NCI-H1105 (cell line): Measurements from ENCODE around the gene DLGAP1.

Source experiments
- DNase-seq: peaks from one replicate; lab custom pipeline; 2025; lab: John Stamatoyannopoulos, UW

The DLGAP1 gene

GRCh38 chr18:4286256-4286655, 168.9 kb downstream of the DLGAP1 start:
- no peak for DNase-seq

- DNase-seq: no peak
Measured at GRCh38 chr18:4285525-4285924, 169.6 kb downstream of the DLGAP1 start.

- DNase-seq: no peak
Measured at GRCh38 chr18:4284528-4284927, 170.6 kb downstream of the DLGAP1 start.

GRCh38 chr18:4283746-4284291, 171.3 kb downstream of the DLGAP1 start:
- DNase-seq: no peak

- DNase-seq: no peak
Measured at GRCh38 chr18:4282954-4283353, 172.2 kb downstream of the DLGAP1 start.

- no peak for DNase-seq
Measured at GRCh38 chr18:4276953-4277585, 178.0 kb downstream of the DLGAP1 start.

- DNase-seq: no peak
Measured at GRCh38 chr18:4271952-4272351, 183.2 kb downstream of the DLGAP1 start.

GRCh38 chr18:4270988-4271387, 184.1 kb downstream of the DLGAP1 start:
- DNase-seq: no peak

- no peak for DNase-seq
Measured at GRCh38 chr18:4270016-4270415, 185.1 kb downstream of the DLGAP1 start.

GRCh38 chr18:4267641-4268040, 187.5 kb downstream of the DLGAP1 start:
- DNase-seq: no peak

GRCh38 chr18:4264347-4264791, 190.7 kb downstream of the DLGAP1 start:
- DNase-seq: no peak

- DNase-seq: no peak
Measured at GRCh38 chr18:4260107-4260506, 195.0 kb downstream of the DLGAP1 start.

- no peak for DNase-seq
Measured at GRCh38 chr18:4256766-4257417, 198.2 kb downstream of the DLGAP1 start.

GRCh38 chr18:4254840-4255239, 200.3 kb downstream of the DLGAP1 start:
- no peak for DNase-seq

- DNase-seq: no peak
Measured at GRCh38 chr18:4252829-4253228, 202.3 kb downstream of the DLGAP1 start.

GRCh38 chr18:4251873-4252272, 203.2 kb downstream of the DLGAP1 start:
- DNase-seq: no peak

- no peak for DNase-seq
Measured at GRCh38 chr18:4251206-4251605, 203.9 kb downstream of the DLGAP1 start.

GRCh38 chr18:4250141-4250540, 205.0 kb downstream of the DLGAP1 start:
- DNase-seq: no peak

- DNase-seq: no peak
Measured at GRCh38 chr18:4248686-4249085, 206.4 kb downstream of the DLGAP1 start.

- no peak for DNase-seq
Measured at GRCh38 chr18:4246374-4246773, 208.7 kb downstream of the DLGAP1 start.

GRCh38 chr18:4245456-4245855, 209.7 kb downstream of the DLGAP1 start:
- no peak for DNase-seq

GRCh38 chr18:4242431-4243161, 212.5 kb downstream of the DLGAP1 start:
- no peak for DNase-seq

GRCh38 chr18:4241090-4241617, 214.0 kb downstream of the DLGAP1 start:
- DNase-seq: no peak
